ENCODE results near the gene MED25. TPM values are rescaled to one million over a fixed set of nuclear protein-coding genes. Genes with fewer than 3 reads are reported as not detected.
A peak's percentile ranks its signal among the peaks of the same experiment; 100 is the strongest.

Gene MED25
- total and polyA plus RNA-seq, 5 donors from 2014 or later = 12.7 to 67.9 (median 21.6) TPM

- Histone ChIP-seq H3K4me1 (ENCODE audit: control insufficient read depth, insufficient read depth, low read length, poor library complexity, severe bottlenecking) (peaks cover 33% of the 10 kb centered on the region), H3K27me3 (ENCODE audit: control insufficient read depth, insufficient read depth, low read length) (no peaks in the 10 kb centered on the region), H3K9me3 (ENCODE audit: control insufficient read depth in 2 of 2, low read length in 2 of 2) (no peaks in the 10 kb centered on the region), H3K27ac (ENCODE audit: insufficient read depth, low read length, poor library complexity, severe bottlenecking) (peak overlapping the region; percentile 75), H3K4me3 (ENCODE audit: low read depth, low read length) (peak overlapping the region; percentile 59), H3K36me3 (ENCODE audit: control insufficient read depth, insufficient read depth, low read length) (no peaks in the 10 kb centered on the region)
- H3K36me3 Mint-ChIP-seq = peaks cover 6% of the 10 kb centered on the region
- H3K4me1 Mint-ChIP-seq = peaks cover 8 to 51% (median 22%) of the 10 kb centered on the region in 4 donors
- peak overlapping the region; percentile 43 to 87 (median 84) for H3K27ac Mint-ChIP-seq
- no peaks in the 10 kb centered on the region for H3K27me3 Mint-ChIP-seq
- no peak for DNase-seq
- no peak for ATAC-seq (ENCODE audit: low read depth in 2 of 2)
- H3K4me3 Mint-ChIP-seq = peak overlapping the region; percentile 89 to 94 (median 93)
- no peaks in the 10 kb centered on the region for H3K9me3 Mint-ChIP-seq
Observed at GRCh38 chr19:49809941-49810389, 8.1 kb upstream of the MED25 start.

GRCh38 chr19:49811328-49811727 is 6.8 kb upstream of the MED25 start:
- Histone ChIP-seq H3K4me3 (ENCODE audit: low read depth, low read length) (no peak overlapping the region), H3K9me3 (ENCODE audit: control insufficient read depth in 2 of 2, low read length in 2 of 2) (no peaks in the 10 kb centered on the region), H3K4me1 (ENCODE audit: control insufficient read depth, insufficient read depth, low read length, poor library complexity, severe bottlenecking) (peaks cover 33% of the 10 kb centered on the region), H3K27me3 (ENCODE audit: control insufficient read depth, insufficient read depth, low read length) (no peaks in the 10 kb centered on the region), H3K36me3 (ENCODE audit: control insufficient read depth, insufficient read depth, low read length) (no peaks in the 10 kb centered on the region), H3K27ac (ENCODE audit: insufficient read depth, low read length, poor library complexity, severe bottlenecking) (no peak overlapping the region)
- DNase-seq (no peak), ATAC-seq (ENCODE audit: low read depth in 2 of 2) (no peak)
- peaks cover 2% of the 10 kb centered on the region for H3K36me3 Mint-ChIP-seq
- H3K9me3 Mint-ChIP-seq = no peaks in the 10 kb centered on the region
- peak overlapping the region; percentile 75 to 95 (median 94) for H3K4me3 Mint-ChIP-seq
- peaks cover 8 to 49% (median 21%) of the 10 kb centered on the region in 4 donors for H3K4me1 Mint-ChIP-seq
- no peaks in the 10 kb centered on the region for H3K27me3 Mint-ChIP-seq
- H3K27ac Mint-ChIP-seq = no peak overlapping the region

DNA sequence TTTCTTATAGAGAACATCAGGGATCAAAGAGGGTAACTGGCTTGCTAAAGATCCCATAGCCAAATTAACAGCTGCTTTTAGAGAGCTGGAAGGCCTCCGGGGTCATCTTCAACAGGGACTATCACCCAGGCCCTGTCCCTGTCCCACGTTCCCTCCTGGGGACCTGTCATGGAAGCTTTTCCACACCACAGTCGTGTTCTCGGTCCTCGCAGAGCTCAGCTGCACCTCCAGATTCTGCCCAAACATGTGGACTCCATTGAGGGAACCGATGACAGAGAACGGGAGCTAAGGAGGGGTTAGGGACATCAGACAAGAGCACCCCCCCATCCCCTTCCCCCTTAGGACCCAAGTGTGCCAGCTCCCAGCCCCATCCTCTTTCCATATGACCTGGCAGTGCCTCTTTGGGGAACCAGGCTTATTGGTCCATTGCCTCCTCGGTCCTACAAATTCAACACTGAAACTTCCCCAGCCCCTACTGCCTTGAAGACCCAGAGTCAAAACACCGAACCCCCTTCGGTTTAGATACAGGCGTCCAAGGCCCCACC is 5.6 kb upstream of the MED25 start:
- no peak for DNase-seq
- H3K4me3 Mint-ChIP-seq = peak overlapping the region; percentile 93 to 95 (median 94)
- H3K36me3 ChIP-seq (ENCODE audit: control insufficient read depth, insufficient read depth, low read length) = no peaks in the 10 kb centered on the region
- H3K4me3 ChIP-seq (ENCODE audit: low read depth, low read length) = peak overlapping the region; percentile 98
- no peaks in the 10 kb centered on the region for H3K27me3 ChIP-seq (ENCODE audit: control insufficient read depth, insufficient read depth, low read length)
- peaks cover 40% of the 10 kb centered on the region for H3K4me1 ChIP-seq (ENCODE audit: control insufficient read depth, insufficient read depth, low read length, poor library complexity, severe bottlenecking)
- no peaks in the 10 kb centered on the region for H3K9me3 ChIP-seq (ENCODE audit: control insufficient read depth in 2 of 2, low read length in 2 of 2)
- no peaks in the 10 kb centered on the region for H3K36me3 Mint-ChIP-seq
- H3K4me1 Mint-ChIP-seq = peaks cover 11 to 55% (median 25%) of the 10 kb centered on the region in 4 donors
- H3K27ac ChIP-seq (ENCODE audit: insufficient read depth, low read length, poor library complexity, severe bottlenecking) = peak overlapping the region; percentile 96
- ATAC-seq (ENCODE audit: low read depth in 2 of 2) = no peak
- peak overlapping the region; percentile 96 to 99 (median 99) for H3K27ac Mint-ChIP-seq
- no peaks in the 10 kb centered on the region for H3K27me3 Mint-ChIP-seq
- no peaks in the 10 kb centered on the region for H3K9me3 Mint-ChIP-seq

DNA sequence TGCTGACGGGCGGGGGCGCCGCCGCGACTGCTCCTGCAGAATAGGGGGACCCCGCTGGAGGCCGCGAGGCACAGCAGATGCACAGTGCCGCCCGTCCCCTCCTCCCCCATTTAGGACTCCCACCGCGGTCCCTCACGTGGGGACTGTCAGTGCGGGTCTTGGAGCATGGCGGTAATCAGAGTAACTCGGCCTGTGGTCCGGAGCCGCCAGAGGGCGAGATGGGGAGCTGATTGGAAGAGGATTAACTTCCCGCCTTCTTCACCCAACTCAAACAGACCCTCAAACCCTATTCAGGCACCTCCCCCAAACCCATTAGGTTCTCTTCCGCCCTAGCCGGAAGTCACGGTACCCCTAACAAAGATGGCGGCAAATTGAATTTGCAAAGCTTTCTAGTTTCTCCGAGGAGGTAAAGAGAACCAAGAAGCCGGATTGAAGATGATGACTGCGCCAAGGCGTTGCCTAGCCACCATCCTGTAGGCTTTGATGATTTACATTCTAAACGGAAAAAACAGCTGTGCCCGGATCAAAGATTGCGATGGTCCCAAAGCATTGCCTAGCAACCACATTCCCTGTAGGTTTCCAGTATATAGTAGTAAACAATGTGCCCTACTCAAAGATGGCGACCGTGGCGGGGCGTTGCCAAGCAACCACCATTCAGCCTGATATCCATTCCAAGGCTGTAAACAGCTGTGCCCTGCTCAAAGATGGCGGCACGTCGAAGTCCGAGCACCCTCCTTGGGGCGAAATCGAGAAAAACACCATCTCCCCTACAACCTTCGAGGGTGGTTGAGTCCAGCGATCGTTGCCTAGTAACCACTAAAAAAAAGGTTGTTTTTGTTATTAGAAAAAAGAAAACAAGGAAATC is 4.9 kb upstream of the MED25 start, which contains the start of gene FUZ:
Gene FUZ (minus strand): TSS at position 296 of the 865 bp plus-strand sequence. CDS start 186 bp downstream, at position 110.
- H3K27me3 Mint-ChIP-seq = no peaks in the 10 kb centered on the region
- DNase-seq (peak; percentile 91 to 97 (median 92)), ATAC-seq (ENCODE audit: low read depth in 2 of 2) (peak; percentile 60 to 62)
- no peaks in the 10 kb centered on the region for H3K27me3 ChIP-seq (ENCODE audit: control insufficient read depth, insufficient read depth, low read length)
- H3K27ac Mint-ChIP-seq = peak within 1 kb of the TSS; percentile 96 to 99 (median 99)
- peaks cover 11 to 54% (median 28%) of the 10 kb centered on the region in 4 donors for H3K4me1 Mint-ChIP-seq
- peak within 1 kb of the TSS; percentile 96 for H3K27ac ChIP-seq (ENCODE audit: insufficient read depth, low read length, poor library complexity, severe bottlenecking)
- H3K36me3 Mint-ChIP-seq = no peaks in the 10 kb centered on the region
- no peaks in the 10 kb centered on the region for H3K9me3 Mint-ChIP-seq
- H3K4me3 ChIP-seq (ENCODE audit: low read depth, low read length) = peak within 1 kb of the TSS; percentile 98
- peaks cover 40% of the 10 kb centered on the region for H3K4me1 ChIP-seq (ENCODE audit: control insufficient read depth, insufficient read depth, low read length, poor library complexity, severe bottlenecking)
- no peaks in the 10 kb centered on the region for H3K9me3 ChIP-seq (ENCODE audit: control insufficient read depth in 2 of 2, low read length in 2 of 2)
- H3K36me3 ChIP-seq (ENCODE audit: control insufficient read depth, insufficient read depth, low read length) = no peaks in the 10 kb centered on the region
- peak within 1 kb of the TSS; percentile 93 to 95 (median 94) for H3K4me3 Mint-ChIP-seq

- Mint-ChIP-seq H3K36me3 (no peaks in the 10 kb centered on the region), H3K27ac (peak overlapping the region in 2 of 3 donors; percentile 96 to 99), H3K27me3 (no peaks in the 10 kb centered on the region), H3K9me3 (no peaks in the 10 kb centered on the region), H3K4me1 (peaks cover 11 to 54% (median 29%) of the 10 kb centered on the region in 4 donors), H3K4me3 (peak overlapping the region; percentile 81 to 95 (median 94))
- H3K27me3 ChIP-seq (ENCODE audit: control insufficient read depth, insufficient read depth, low read length) = no peaks in the 10 kb centered on the region
- ATAC-seq (ENCODE audit: low read depth in 2 of 2) (no peak), DNase-seq (no peak)
- H3K36me3 ChIP-seq (ENCODE audit: control insufficient read depth, insufficient read depth, low read length) = no peaks in the 10 kb centered on the region
- no peaks in the 10 kb centered on the region for H3K9me3 ChIP-seq (ENCODE audit: control insufficient read depth in 2 of 2, low read length in 2 of 2)
- peak overlapping the region; percentile 96 for H3K27ac ChIP-seq (ENCODE audit: insufficient read depth, low read length, poor library complexity, severe bottlenecking)
- H3K4me1 ChIP-seq (ENCODE audit: control insufficient read depth, insufficient read depth, low read length, poor library complexity, severe bottlenecking) = peaks cover 44% of the 10 kb centered on the region
- peak overlapping the region; percentile 98 for H3K4me3 ChIP-seq (ENCODE audit: low read depth, low read length)
Observed at GRCh38 chr19:49814010-49814409, 4.1 kb upstream of the MED25 start.

- Mint-ChIP-seq H3K9me3 (no peaks in the 10 kb centered on the region), H3K4me1 (peaks cover 11 to 61% (median 30%) of the 10 kb centered on the region in 4 donors), H3K4me3 (peak overlapping the region in 1 of 4 donors; percentile 90), H3K27ac (peak overlapping the region in 1 of 3 donors; percentile 100), H3K27me3 (no peaks in the 10 kb centered on the region), H3K36me3 (no peaks in the 10 kb centered on the region)
- Histone ChIP-seq H3K4me1 (ENCODE audit: control insufficient read depth, insufficient read depth, low read length, poor library complexity, severe bottlenecking) (peaks cover 39% of the 10 kb centered on the region), H3K4me3 (ENCODE audit: low read depth, low read length) (no peak overlapping the region), H3K27ac (ENCODE audit: insufficient read depth, low read length, poor library complexity, severe bottlenecking) (peak overlapping the region; percentile 98), H3K9me3 (ENCODE audit: control insufficient read depth in 2 of 2, low read length in 2 of 2) (no peaks in the 10 kb centered on the region), H3K36me3 (ENCODE audit: control insufficient read depth, insufficient read depth, low read length) (peaks cover 4% of the 10 kb centered on the region), H3K27me3 (ENCODE audit: control insufficient read depth, insufficient read depth, low read length) (no peaks in the 10 kb centered on the region)
- DNase-seq (no peak), ATAC-seq (ENCODE audit: low read depth in 2 of 2) (no peak)
Observed at GRCh38 chr19:49816590-49816989, 1.5 kb upstream of the MED25 start.

DNA sequence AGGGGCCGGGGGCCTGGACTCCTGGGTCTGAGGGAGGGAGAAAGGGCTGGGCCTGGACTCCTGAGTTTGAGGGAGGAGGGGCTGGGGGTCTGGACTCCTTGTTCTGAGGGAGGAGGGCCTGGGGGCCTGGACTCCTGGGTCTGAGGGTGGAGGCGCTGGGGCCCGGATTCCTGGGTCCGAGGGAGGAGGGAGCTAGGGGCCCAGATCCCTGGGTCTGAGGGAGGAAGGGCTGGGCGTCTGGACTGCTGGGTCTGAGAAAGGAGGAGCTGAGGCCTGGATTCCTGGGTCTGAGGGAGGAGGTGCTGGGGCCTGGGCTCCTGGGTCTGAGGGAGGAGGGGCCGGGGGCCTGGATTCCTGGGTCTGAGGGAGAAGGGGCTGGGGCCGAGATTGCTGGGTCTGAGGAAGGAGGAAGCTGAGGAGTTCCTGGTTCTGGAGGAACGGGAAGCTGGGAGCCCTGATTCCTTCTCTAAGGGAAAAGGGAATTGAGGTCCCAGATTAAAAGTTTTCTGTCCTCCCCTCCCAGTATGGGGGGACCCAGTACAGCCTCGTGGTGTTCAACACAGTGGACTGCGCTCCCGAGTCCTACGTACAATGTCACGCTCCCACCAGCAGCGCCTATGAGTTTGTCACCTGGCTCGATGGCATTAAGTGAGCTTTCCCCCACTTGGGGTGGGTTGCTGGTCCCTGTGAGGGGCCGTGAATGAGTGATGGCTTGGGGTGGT is 721 bp downstream of the MED25 start:
- Histone ChIP-seq H3K4me3 (ENCODE audit: low read depth, low read length) (peak overlapping the region; percentile 89), H3K27me3 (ENCODE audit: control insufficient read depth, insufficient read depth, low read length) (no peaks in the 10 kb centered on the region), H3K4me1 (ENCODE audit: control insufficient read depth, insufficient read depth, low read length, poor library complexity, severe bottlenecking) (peaks cover 24% of the 10 kb centered on the region), H3K27ac (ENCODE audit: insufficient read depth, low read length, poor library complexity, severe bottlenecking) (peak overlapping the region; percentile 98), H3K36me3 (ENCODE audit: control insufficient read depth, insufficient read depth, low read length) (peaks cover 14% of the 10 kb centered on the region), H3K9me3 (ENCODE audit: control insufficient read depth in 2 of 2, low read length in 2 of 2) (no peaks in the 10 kb centered on the region)
- Mint-ChIP-seq H3K9me3 (no peaks in the 10 kb centered on the region), H3K27me3 (no peaks in the 10 kb centered on the region), H3K4me1 (peaks cover 6 to 47% (median 24%) of the 10 kb centered on the region in 4 donors), H3K36me3 (peaks cover 8% of the 10 kb centered on the region), H3K27ac (peak overlapping the region; percentile 63 to 100 (median 100)), H3K4me3 (peak overlapping the region; percentile 90 to 99 (median 98))
- DNase-seq (no peak), ATAC-seq (ENCODE audit: low read depth in 2 of 2) (no peak)

All from CD4-positive, CD25-positive, alpha-beta regulatory T cell (primary cell).